B cell (primary cell): ENCODE measurements around the gene HEXB. TPM values are rescaled to one million over a fixed set of nuclear protein-coding genes. Genes with fewer than 3 reads are reported as not detected.

Experiments used
- ATAC-seq: fragments of 200-7000 bp; cut with Tn5 transposase; one replicate; pipeline ENCODE4 v1.10.0; 2021; ENCODE audit warnings: low read depth, mild to moderate bottlenecking, moderate number of reproducible peaks, moderate library complexity
- CTCF ChIA-PET: fragments of 350-600 bp; sonication (Branson Sonifier 250); formaldehyde crosslinking; loops from one replicate; lab custom pipeline; 2021; ENCODE audit warnings: antibody characterized with exemption, inconsistent platforms; lab: Charles Lee
- POLR2A ChIA-PET: fragments of 350-600 bp; sonication (Branson Sonifier 250); formaldehyde crosslinking; loops from one replicate; lab custom pipeline; 2021; ENCODE audit warnings: antibody characterized with exemption; lab: Charles Lee
- DNase-seq: peaks from one replicate; pipeline ENCODE4 v3.0.0; 2013
- H2AFZ ChIP-seq: 2 replicates; pipeline ENCODE4 v1.6.1; 2012; ENCODE audit warnings: mild to moderate bottlenecking, low read depth, low read length; ENCODE audit not compliant: insufficient read depth, poor library complexity, severe bottlenecking
- H3K27ac ChIP-seq, 2 donors: 1 replicate in 1 of 2; 2 replicates in 1 of 2; pipeline ENCODE4 v1.5.1; 2012 to 2013; ENCODE audit warnings: low read length in 2 of 2, mild to moderate bottlenecking in 2 of 2, moderate library complexity in 1 of 2
- H3K27me3 ChIP-seq, 4 experiments: fragments of 200-600 bp in 1 of 4; sonication (generic) in 1 of 4; replicated peaks in 1 of 4; 1 replicate in 2 of 4; 2 replicates in 2 of 4; pipeline versions ENCODE4 v1.6.1 to v1.7.0; 2013 to 2016; ENCODE audit warnings: low read length in 3 of 4, mild to moderate bottlenecking in 2 of 4, mixed read lengths in 1 of 4, moderate library complexity in 1 of 4; ENCODE audit not compliant: insufficient read depth in 4 of 4, control insufficient read depth in 3 of 4; ENCODE audit errors: control extremely low read depth in 1 of 4
- H3K36me3 ChIP-seq, 2 experiments: replicated peaks in 1 of 2; 1 replicate in 1 of 2; 2 replicates in 1 of 2; pipeline versions ENCODE4 v1.6.1 to v1.7.1; 2013; ENCODE audit warnings: low read length in 1 of 2; ENCODE audit not compliant: insufficient read depth in 2 of 2, control insufficient read depth in 1 of 2; ENCODE audit errors: control extremely low read depth in 1 of 2, extremely low read depth in 1 of 2
- H3K4me1 ChIP-seq, 2 donors: fragments of 200-600 bp in 1 of 2; sonication (generic) in 1 of 2; 1 replicate in 1 of 2; 2 replicates in 1 of 2; pipeline versions ENCODE4 v1.5.1 to v1.6.1; 2013 to 2017; ENCODE audit warnings: low read length in 2 of 2; ENCODE audit not compliant: control insufficient read depth in 2 of 2, insufficient read depth in 2 of 2
- H3K4me2 ChIP-seq: replicated peaks from 2 replicates; pipeline ENCODE3; 2012; ENCODE audit warnings: mild to moderate bottlenecking, low read depth, low read length; ENCODE audit not compliant: poor library complexity, severe bottlenecking
- H3K4me3 ChIP-seq, 5 experiments: fragments of 200-600 bp in 1 of 5; sonication (generic) in 1 of 5; 1 replicate in 3 of 5; 2 replicates in 2 of 5; pipeline versions ENCODE4 v1.5.1 to v1.7.0; 2011 to 2016; ENCODE audit warnings: low read length in 4 of 5, mild to moderate bottlenecking in 4 of 5, low read depth in 2 of 5, control low read depth in 1 of 5, moderate library complexity in 1 of 5; ENCODE audit not compliant: insufficient read depth in 1 of 5; ENCODE audit errors: control extremely low read depth in 1 of 5, extremely low read depth in 1 of 5
- H3K79me2 ChIP-seq: fragments of 200-600 bp; sonication (generic); one replicate; pipeline ENCODE4 v1.6.0; 2016; ENCODE audit warnings: low read length; ENCODE audit not compliant: control insufficient read depth, insufficient read depth
- H3K9ac ChIP-seq: fragments of 200-600 bp; sonication (generic); 2 replicates; pipeline ENCODE4 v1.6.1; 2017; ENCODE audit warnings: mild to moderate bottlenecking, low read length, moderate library complexity
- H3K9me3 ChIP-seq, 3 donors: one replicate each; pipeline versions ENCODE4 v1.6.1 to v1.7.1; 2013; ENCODE audit warnings: low read length in 2 of 3; ENCODE audit not compliant: control insufficient read depth in 2 of 3, insufficient read depth in 1 of 3; ENCODE audit errors: control extremely low read depth in 1 of 3
- H4K20me1 ChIP-seq: 2 replicates; pipeline ENCODE4 v1.6.0; 2012; ENCODE audit warnings: mild to moderate bottlenecking, low read length; ENCODE audit not compliant: insufficient read depth, control insufficient read depth, poor library complexity, severe bottlenecking
- H3K27ac Mint-ChIP-seq: one replicate; pipeline ENCODE4 v1.8.0; 2021; ENCODE audit warnings: mixed read lengths
- H3K27me3 Mint-ChIP-seq: one replicate; pipeline ENCODE4 v1.8.0; 2021; ENCODE audit warnings: mixed read lengths
- H3K4me1 Mint-ChIP-seq: one replicate; pipeline ENCODE4 v1.8.0; 2021; ENCODE audit warnings: mixed read lengths
- H3K4me3 Mint-ChIP-seq: one replicate; pipeline ENCODE4 v1.8.0; 2021; ENCODE audit warnings: mixed read lengths
- H3K9me3 Mint-ChIP-seq: one replicate; pipeline ENCODE4 v1.8.0; 2022; ENCODE audit warnings: mixed read lengths; ENCODE audit not compliant: insufficient read depth
- CTCF ChIP-seq: fragments of 200-600 bp; IDR thresholded peaks from one replicate; pipeline ENCODE4 v1.8.0; 2022; ENCODE audit warnings: antibody characterized with exemption, mild to moderate bottlenecking
- EZH2 ChIP-seq: IDR thresholded peaks from 2 replicates; pipeline ENCODE4 v1.6.1; 2012; ENCODE audit warnings: borderline replicate concordance, low read depth, mild to moderate bottlenecking, moderate library complexity, low read length; ENCODE audit not compliant: insufficient read depth, poor library complexity, severe bottlenecking
- WGBS: methylation state at CpG from one replicate; pipeline ENCODE4 v1.1.5; 2013; ENCODE audit warnings: missing lambda C conversion rate; ENCODE audit not compliant: insufficient coverage; 5-methylcytosine and 5-hydroxymethylcytosine counted together
- intact Hi-C: fragments of 100-400 bp; cut with micrococcal nuclease; formaldehyde crosslinking; loops from one replicate; pipeline ENCODE4 v1.10.0; 2022
- polyA plus RNA-seq: library from polyadenylated mRNA; depleted of rRNA; stranded (reverse); fragments of >200 nt; gene quantifications from 2 replicates; pipeline ENCODE4 v1.2.3, GENCODE V29; 2012
- total RNA-seq, 2 donors: library from RNA; stranded (reverse); fragments of 120-200 nt in 1 of 2; gene quantifications; 1 replicate in 1 of 2; 2 replicates in 1 of 2; pipeline versions ENCODE4 v1.2.3 to v1.2.4, GENCODE V29; 2013 to 2022

Gene HEXB
- total and polyA plus RNA-seq, 2 donors (not counting 1 experiment from before 2014, with no cell fraction given), result 23.6 to 47.1 TPM

GRCh38 chr5:74643111-74643562, 41.9 kb upstream of the HEXB start:
- WGBS, result 64% methylated on average over 3 of the region's 4 CpGs
- ChIA-PET POLR2A (no interaction called here), CTCF (interaction anchor here (0.8 to 8.4 kb wide), 6 partner anchors 9 to 740 kb away, joined by 3 to 86 read pairs (median 5); no protein-coding TSS in a partner anchor)
- Histone ChIP-seq H2AFZ (no peak overlapping the region), H3K79me2 (peaks cover 15% of the 10 kb centered on the region), H3K4me1 (peaks cover 15 to 31% of the 10 kb centered on the region in 2 donors), H3K9me3 (no peaks in the 10 kb centered on the region), H4K20me1 (no peaks in the 10 kb centered on the region), H3K4me2 (no peak overlapping the region), H3K36me3 (no peaks in the 10 kb centered on the region), H3K27me3 (peaks cover 0 to under 1% (median 0%) of the 10 kb centered on the region in 4 experiments), H3K27ac (no peak overlapping the region), H3K9ac (no peak overlapping the region), H3K4me3 (no peak overlapping the region)
- intact Hi-C loops, result loop anchor here (5.0 to 10.0 kb wide), 4 partner anchors 428 to 1826 kb away; partner anchors contain the start of genes ANKRA2, TNPO1 and UTP15
- no peak overlapping the region for H3K27ac Mint-ChIP-seq
- H3K4me1 Mint-ChIP-seq, result peaks cover 21% of the 10 kb centered on the region
- no peak for TF ChIP-seq CTCF
- no peak overlapping the region for H3K4me3 Mint-ChIP-seq
- peaks cover 5% of the 10 kb centered on the region for H3K27me3 Mint-ChIP-seq
- ATAC-seq (no peak), DNase-seq (no peak)
- no peaks in the 10 kb centered on the region for H3K9me3 Mint-ChIP-seq

- ChIA-PET POLR2A (no interaction called here), CTCF (interaction anchor here (0.7 to 8.4 kb wide), 4 partner anchors 10 to 744 kb away, joined by 3 to 86 read pairs (median 4); no protein-coding TSS in a partner anchor)
- H3K27me3 ChIP-seq, result peaks cover 0 to 10% (median 6%) of the 10 kb centered on the region in 4 experiments
- H3K4me3 Mint-ChIP-seq, result no peak overlapping the region
- DNase-seq (no peak), ATAC-seq (no peak)
- H4K20me1 ChIP-seq, result no peaks in the 10 kb centered on the region
- intact Hi-C loops, result loop anchor here (10.0 kb wide), 3 partner anchors 432 to 1082 kb away; partner anchors contain the start of genes ANKRA2 and UTP15
- no peak overlapping the region for H3K27ac Mint-ChIP-seq
- 80% methylated on average over 1 of the region's 1 CpG for WGBS
- H3K9me3 Mint-ChIP-seq, result no peaks in the 10 kb centered on the region
- peaks cover 0 to under 1% of the 10 kb centered on the region in 2 donors for H3K4me1 ChIP-seq
- H2AFZ ChIP-seq, result no peak overlapping the region
- H3K4me1 Mint-ChIP-seq, result peaks cover 2% of the 10 kb centered on the region
- peaks cover 26% of the 10 kb centered on the region for H3K27me3 Mint-ChIP-seq
- no peak overlapping the region for H3K27ac ChIP-seq
- H3K4me2 ChIP-seq, result no peak overlapping the region
- H3K36me3 ChIP-seq, result no peaks in the 10 kb centered on the region
- H3K9ac ChIP-seq, result no peak overlapping the region
- no peaks in the 10 kb centered on the region for H3K79me2 ChIP-seq
- no peaks in the 10 kb centered on the region for H3K9me3 ChIP-seq
- H3K4me3 ChIP-seq, result no peak overlapping the region
- TF ChIP-seq CTCF (no peak), EZH2 (no peak)
Measured at GRCh38 chr5:74647096-74647495, 37.9 kb upstream of the HEXB start.
